Measurements from ENCODE around the gene PPARG. TPM values are rescaled to one million over a fixed set of nuclear protein-coding genes. Genes with fewer than 3 reads are reported as not detected.
A peak's percentile ranks its signal among the peaks of the same experiment; 100 is the strongest.
"Not testable (repeated sequence)": the region's sequence is repeated elsewhere in the genome, so short reads cannot be mapped to it uniquely, and the experiment has no call there.

PPARG gene
- total RNA-seq, 1 donor from 2014 or later = 25.7 TPM

GRCh38 chr3:12356175-12356574 lies 67.3 kb downstream of the PPARG start:
- DNase-seq (ENCODE audit: missing footprints) (no peak), ATAC-seq (no peak)
- intact Hi-C loops (cut with DNase I) = no loop called here

- ATAC-seq (peak; percentile 10), DNase-seq (ENCODE audit: missing footprints) (no peak)
- intact Hi-C loops (cut with DNase I) = no loop called here
Measured at GRCh38 chr3:12356996-12357395, 68.1 kb downstream of the PPARG start.

- ATAC-seq = no peak
- intact Hi-C loops (cut with DNase I) = no loop called here
- no peak for DNase-seq (ENCODE audit: missing footprints)
Measured at GRCh38 chr3:12357456-12357855, 68.6 kb downstream of the PPARG start.

- intact Hi-C loops (cut with DNase I) = no loop called here
- no peak for DNase-seq (ENCODE audit: missing footprints)
- ATAC-seq = no peak
Measured at GRCh38 chr3:12363397-12364195, 74.7 kb downstream of the PPARG start.

GRCh38 chr3:12367346-12367745 lies 78.5 kb downstream of the PPARG start:
- ATAC-seq = no peak
- no peak for DNase-seq (ENCODE audit: missing footprints)
- intact Hi-C loops (cut with DNase I) = no loop called here

- DNase-seq (ENCODE audit: missing footprints) (no peak), ATAC-seq (no peak)
- intact Hi-C loops (cut with DNase I) = no loop called here
Measured at GRCh38 chr3:12369029-12369428, 80.2 kb downstream of the PPARG start.

DNA sequence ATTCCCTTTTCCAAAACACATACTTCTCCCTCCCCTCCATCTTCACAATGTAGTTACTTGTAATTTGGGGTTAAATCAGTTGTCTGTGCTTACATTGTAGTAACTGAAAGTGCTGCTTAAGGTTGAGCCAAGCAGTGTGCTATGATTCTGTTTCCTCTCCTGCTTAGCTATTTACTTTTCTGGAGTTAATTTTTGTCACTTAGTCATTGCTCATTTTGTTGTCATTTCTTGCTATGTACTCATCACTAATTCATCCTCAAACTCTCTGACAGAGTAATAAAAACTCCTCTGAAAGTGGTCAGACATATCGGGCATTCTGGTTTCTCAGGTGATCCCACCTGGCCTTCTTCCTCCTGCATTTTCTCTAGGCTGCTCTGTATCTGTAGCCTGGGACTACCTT lies 80.7 kb downstream of the PPARG start:
- ATAC-seq = no peak

GRCh38 chr3:12370758-12371157 lies 81.9 kb downstream of the PPARG start:
- DNase-seq (ENCODE audit: missing footprints) = no peak
- no peak for ATAC-seq
- intact Hi-C loops (cut with DNase I) = loop anchor here (10.0 kb wide), 1 partner anchor 86 kb away; the partner anchor contains the start of gene PPARG

More for the DNA sequence above, 80.7 kb downstream of the PPARG start:
- DNase-seq (ENCODE audit: missing footprints) = no peak
- intact Hi-C loops (cut with DNase I) = no loop called here

GRCh38 chr3:12371525-12372140 lies 82.8 kb downstream of the PPARG start:
- DNase-seq (ENCODE audit: missing footprints) (no peak), ATAC-seq (peak; percentile 56)
- intact Hi-C loops (cut with DNase I) = loop anchor here (10.0 kb wide), 1 partner anchor 87 kb away; the partner anchor contains the start of gene PPARG

GRCh38 chr3:12372741-12373280 lies 83.9 kb downstream of the PPARG start:
- intact Hi-C loops (cut with DNase I) = loop anchor here (10.0 kb wide), 1 partner anchor 88 kb away; the partner anchor contains the start of gene PPARG
- DNase-seq (ENCODE audit: missing footprints) = no peak

DNA sequence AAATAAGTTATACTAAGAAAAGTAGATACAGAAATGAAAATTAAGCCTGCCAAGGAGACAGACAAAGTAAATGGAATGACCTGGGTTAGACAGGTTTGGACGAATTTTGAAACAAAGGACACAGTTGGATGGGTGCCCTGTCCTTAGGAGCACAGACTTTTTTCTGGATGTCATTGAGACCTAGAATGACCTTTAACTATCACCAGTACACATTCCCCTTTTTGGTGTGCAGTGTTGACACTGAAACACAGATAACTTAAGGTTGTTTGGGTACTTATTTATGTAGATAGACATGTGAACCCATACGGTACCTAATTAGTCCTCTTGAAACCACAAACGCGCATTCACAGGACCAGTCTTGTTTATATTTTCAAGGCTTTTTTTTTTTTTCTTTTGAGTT lies 86.7 kb downstream of the PPARG start:
- ATAC-seq (peak; percentile 57), DNase-seq (ENCODE audit: missing footprints) (no peak)
- intact Hi-C loops (cut with DNase I) = loop anchor here (5.0 to 10.0 kb wide), 2 partner anchors 42 to 91 kb away; partner anchors contain the start of gene PPARG

More at GRCh38 chr3:12372741-12373280, 83.9 kb downstream of the PPARG start:
- no peak for ATAC-seq

- no peak for DNase-seq (ENCODE audit: missing footprints)
- intact Hi-C loops (cut with DNase I) = loop anchor here (5.0 to 10.0 kb wide), 2 partner anchors 37 to 95 kb away; partner anchors contain the start of gene PPARG
- ATAC-seq = no peak
Measured at GRCh38 chr3:12379640-12380429, 91.0 kb downstream of the PPARG start.

GRCh38 chr3:12380461-12380860 lies 91.6 kb downstream of the PPARG start:
- ATAC-seq (no peak), DNase-seq (ENCODE audit: missing footprints) (no peak)
- intact Hi-C loops (cut with DNase I) = no loop called here

GRCh38 chr3:12381199-12381598 lies 92.3 kb downstream of the PPARG start:
- ATAC-seq (no peak), DNase-seq (ENCODE audit: missing footprints) (no peak)
- intact Hi-C loops (cut with DNase I) = no loop called here

DNA sequence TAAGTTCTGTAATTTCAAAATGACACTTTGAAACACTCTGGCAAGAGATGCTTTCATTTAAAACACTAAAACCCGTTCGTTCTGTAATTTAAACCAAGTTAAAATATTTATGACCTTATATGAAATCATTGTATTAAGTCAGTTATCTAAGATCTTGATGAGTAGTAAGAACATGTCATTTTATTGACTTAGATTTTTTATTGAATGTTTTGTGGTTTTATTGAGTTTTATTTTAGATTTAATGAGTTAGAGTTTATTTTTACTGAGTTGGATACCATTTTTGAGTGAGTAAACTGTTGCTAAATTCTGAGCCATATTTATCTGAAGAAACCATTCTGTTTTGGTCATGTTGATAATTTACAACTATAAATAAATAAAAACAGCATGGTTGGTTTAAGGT lies 94.3 kb downstream of the PPARG start:
- intact Hi-C loops (cut with DNase I) = no loop called here
- ATAC-seq = no peak

DNA sequence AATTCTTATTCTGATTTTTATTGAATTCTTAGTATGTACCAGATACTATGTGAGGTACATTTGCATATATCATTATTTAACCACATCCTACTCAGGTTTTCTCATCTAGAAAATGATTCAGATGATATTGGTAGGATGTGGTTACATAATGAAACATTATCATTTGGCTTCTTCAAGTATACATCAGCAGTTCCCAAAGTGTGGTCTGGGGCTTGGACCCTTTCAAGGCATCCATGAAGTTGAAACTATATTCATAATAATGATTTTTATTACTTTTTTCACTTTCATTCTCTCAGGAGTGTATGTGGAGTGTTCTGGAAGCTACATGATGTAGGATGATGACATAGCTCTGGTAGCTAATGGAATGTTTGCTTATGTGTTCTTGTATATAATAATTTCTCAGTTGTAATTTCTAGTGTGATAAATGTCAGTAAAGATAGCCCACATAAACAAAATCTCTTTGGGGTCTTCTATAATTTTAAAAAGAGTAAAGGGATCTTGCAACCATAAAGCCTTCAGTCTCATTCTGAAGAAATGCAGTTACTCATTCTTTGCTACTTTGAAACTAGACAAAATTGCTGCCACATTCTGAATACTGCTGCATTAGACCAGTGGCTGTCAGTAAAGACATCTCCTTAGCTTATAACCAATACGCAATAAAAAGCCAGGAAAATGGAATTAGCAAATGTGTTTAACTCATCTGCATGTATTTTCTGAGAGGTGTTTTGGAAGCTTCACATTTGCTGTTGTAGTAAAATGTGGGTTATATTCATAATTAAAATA lies 95.8 kb downstream of the PPARG start:
- ATAC-seq (no peak), DNase-seq (ENCODE audit: missing footprints) (no peak)
- intact Hi-C loops (cut with DNase I) = no loop called here

More for the DNA sequence above, 94.3 kb downstream of the PPARG start:
- no peak for DNase-seq (ENCODE audit: missing footprints)

GRCh38 chr3:12386514-12387291 lies 97.8 kb downstream of the PPARG start:
- DNase-seq (ENCODE audit: missing footprints); intact Hi-C loops (cut with DNase I); ATAC-seq: not testable (repeated sequence)
